ENCODE results near the gene NAV2. TPM values are rescaled to one million over a fixed set of nuclear protein-coding genes. Genes with fewer than 3 reads are reported as not detected.

The NAV2 gene
- total RNA-seq, 1 experiment from 2014 or later: 46.3 TPM

GRCh38 chr11:20050048-20050447, 337.4 kb downstream of the NAV2 start:
- no peak for DNase-seq
- peak overlapping the region; percentile 9 for H3K4me2 ChIP-seq (ENCODE audit: insufficient read depth, insufficient read length, low read length)
- no peak overlapping the region for H2BK12ac ChIP-seq (ENCODE audit: insufficient read length, low read depth, low read length)
- no peak overlapping the region for H2BK120ac ChIP-seq (ENCODE audit: low read depth, low read length, poor library complexity, severe bottlenecking)
- no peak for TF ChIP-seq CTCF (conservative IDR thresholded peaks at IDR 0.05)
- H3K23ac ChIP-seq (ENCODE audit: insufficient read length, low read depth, low read length): no peak overlapping the region
- H2AFZ ChIP-seq (ENCODE audit: low read length): no peak overlapping the region
- H3K4me1 Mint-ChIP-seq: peaks cover 32 to 36% of the 10 kb centered on the region in 2 experiments
- no peaks in the 10 kb centered on the region for H3K79me2 ChIP-seq (ENCODE audit: insufficient read depth, low read length)
- H3K79me1 ChIP-seq (ENCODE audit: insufficient read depth, low read depth, low read length, poor library complexity, severe bottlenecking): no peaks in the 10 kb centered on the region
- H4K91ac ChIP-seq (ENCODE audit: insufficient read length, low read depth, low read length): no peak overlapping the region
- H3K9me3 Mint-ChIP-seq: no peaks in the 10 kb centered on the region
- no CpG with 5 or more reads among the region's 4 CpGs for WGBS (ENCODE audit: extremely low coverage, insufficient read length, low lambda C conversion rate)
- no peak overlapping the region; the same call in 1 of the 2 replicates for H3K14ac ChIP-seq (ENCODE audit: insufficient read depth, low read length)
- no peak overlapping the region for H3K27ac ChIP-seq (ENCODE audit: insufficient read length, low read depth, low read length)
- H3K9me3 ChIP-seq (ENCODE audit: control insufficient read depth, low read depth, low read length): no peaks in the 10 kb centered on the region
- no peak overlapping the region for H3K56ac ChIP-seq (ENCODE audit: insufficient read length, low read depth, low read length)
- peak overlapping the region; percentile 56 for H3K18ac ChIP-seq (ENCODE audit: insufficient read length, low read depth, low read length)
- H3K36me3 Mint-ChIP-seq (ENCODE audit: insufficient read depth in 1 of 3, low read depth in 3 of 3): peaks cover 46 to 71% (median 63%) of the 10 kb centered on the region in 3 experiments
- H4K20me1 ChIP-seq (ENCODE audit: control insufficient read depth, insufficient read depth, insufficient read length): no peaks in the 10 kb centered on the region
- no peak overlapping the region for H2BK20ac ChIP-seq (ENCODE audit: low read depth, low read length, poor library complexity, severe bottlenecking)
- H3T11ph ChIP-seq (ENCODE audit: low read length): no peak overlapping the region
- no peak overlapping the region for H2BK15ac ChIP-seq (ENCODE audit: low read depth, low read length)
- no peak overlapping the region for H2AK5ac ChIP-seq (ENCODE audit: insufficient read length, low read length)
- H3K4me1 ChIP-seq (ENCODE audit: insufficient read depth, low read length): peaks cover 16% of the 10 kb centered on the region; the same call in 1 of the 2 replicates
- no peak overlapping the region for H3K9ac ChIP-seq (ENCODE audit: extremely low read depth, insufficient read length, low read length)
- no peaks in the 10 kb centered on the region for H3K23me2 ChIP-seq (ENCODE audit: insufficient read length, low read depth, low read length, poor library complexity, severe bottlenecking)
- peak overlapping the region; percentile 83 to 95 (median 91) for H3K27ac Mint-ChIP-seq
- H3K27me3 ChIP-seq (ENCODE audit: insufficient read depth, low read length): no peaks in the 10 kb centered on the region
- no peak overlapping the region; a peak in 1 of 5 replicates for H3K4me3 Mint-ChIP-seq
- no peak overlapping the region for H4K5ac ChIP-seq (ENCODE audit: insufficient read length, low read depth, low read length)
- no peak overlapping the region for H2BK5ac ChIP-seq (ENCODE audit: insufficient read length, low read length)
- no peak overlapping the region for H3K4ac ChIP-seq (ENCODE audit: low read depth, low read length)
- no peak overlapping the region for H4K8ac ChIP-seq (replicated peaks; ENCODE audit: insufficient read length, low read depth, low read length)
- H3K27me3 Mint-ChIP-seq (ENCODE audit: low read depth): no peaks in the 10 kb centered on the region
